ENCODE measurements around the gene PCSK1N.

Gene PCSK1N

DNA sequence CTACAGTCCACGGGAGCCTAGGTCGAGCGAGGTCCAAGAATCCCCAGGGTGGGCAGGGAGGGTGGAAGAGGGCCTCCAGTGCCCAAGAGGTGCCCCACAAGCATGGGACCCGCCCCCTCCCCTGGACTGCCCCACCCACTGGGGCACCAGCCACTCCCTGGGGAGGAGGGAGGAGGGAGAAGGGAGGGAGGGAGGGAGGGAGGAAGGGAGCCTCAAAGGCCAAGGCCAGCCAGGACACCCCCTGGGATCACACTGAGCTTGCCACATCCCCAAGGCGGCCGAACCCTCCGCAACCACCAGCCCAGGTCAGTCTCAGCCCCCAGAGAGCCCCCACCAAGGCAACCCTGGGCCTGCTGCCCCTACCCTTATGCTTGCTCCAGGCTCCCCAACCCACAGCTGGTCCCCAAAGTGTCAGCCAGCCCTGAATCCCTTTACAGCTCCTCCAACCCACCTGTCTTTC lies 49.0 kb downstream of the PCSK1N start, which contains the start of gene GATA1:
GATA1 (plus strand) TSS at position 250 of the 460 bp plus-strand sequence. CDS start 4,520 bp downstream, outside the sequence.
- no peak for TF ChIP-seq CREB1 (IDR thresholded peaks at IDR 0.05; ENCODE audit: low read depth)
- no peak for TF ChIP-seq NFIC (IDR thresholded peaks at IDR 0.05)
- TF ChIP-seq TAF1 (IDR thresholded peaks at IDR 0.05; ENCODE audit: low read depth) = no peak
- TF ChIP-seq EP300 (IDR thresholded peaks at IDR 0.05; ENCODE audit: borderline replicate concordance) = no peak
- TF ChIP-seq, protein P1, sequence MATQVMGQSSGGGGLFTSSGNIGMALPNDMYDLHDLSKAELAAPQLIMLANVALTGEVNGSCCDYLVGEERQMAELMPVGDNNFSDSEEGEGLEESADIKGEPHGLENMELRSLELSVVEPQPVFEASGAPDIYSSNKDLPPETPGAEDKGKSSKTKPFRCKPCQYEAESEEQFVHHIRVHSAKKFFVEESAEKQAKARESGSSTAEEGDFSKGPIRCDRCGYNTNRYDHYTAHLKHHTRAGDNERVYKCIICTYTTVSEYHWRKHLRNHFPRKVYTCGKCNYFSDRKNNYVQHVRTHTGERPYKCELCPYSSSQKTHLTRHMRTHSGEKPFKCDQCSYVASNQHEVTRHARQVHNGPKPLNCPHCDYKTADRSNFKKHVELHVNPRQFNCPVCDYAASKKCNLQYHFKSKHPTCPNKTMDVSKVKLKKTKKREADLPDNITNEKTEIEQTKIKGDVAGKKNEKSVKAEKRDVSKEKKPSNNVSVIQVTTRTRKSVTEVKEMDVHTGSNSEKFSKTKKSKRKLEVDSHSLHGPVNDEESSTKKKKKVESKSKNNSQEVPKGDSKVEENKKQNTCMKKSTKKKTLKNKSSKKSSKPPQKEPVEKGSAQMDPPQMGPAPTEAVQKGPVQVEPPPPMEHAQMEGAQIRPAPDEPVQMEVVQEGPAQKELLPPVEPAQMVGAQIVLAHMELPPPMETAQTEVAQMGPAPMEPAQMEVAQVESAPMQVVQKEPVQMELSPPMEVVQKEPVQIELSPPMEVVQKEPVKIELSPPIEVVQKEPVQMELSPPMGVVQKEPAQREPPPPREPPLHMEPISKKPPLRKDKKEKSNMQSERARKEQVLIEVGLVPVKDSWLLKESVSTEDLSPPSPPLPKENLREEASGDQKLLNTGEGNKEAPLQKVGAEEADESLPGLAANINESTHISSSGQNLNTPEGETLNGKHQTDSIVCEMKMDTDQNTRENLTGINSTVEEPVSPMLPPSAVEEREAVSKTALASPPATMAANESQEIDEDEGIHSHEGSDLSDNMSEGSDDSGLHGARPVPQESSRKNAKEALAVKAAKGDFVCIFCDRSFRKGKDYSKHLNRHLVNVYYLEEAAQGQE (IDR thresholded peaks at IDR 0.05; ENCODE audit: low read depth) = no peak

DNA sequence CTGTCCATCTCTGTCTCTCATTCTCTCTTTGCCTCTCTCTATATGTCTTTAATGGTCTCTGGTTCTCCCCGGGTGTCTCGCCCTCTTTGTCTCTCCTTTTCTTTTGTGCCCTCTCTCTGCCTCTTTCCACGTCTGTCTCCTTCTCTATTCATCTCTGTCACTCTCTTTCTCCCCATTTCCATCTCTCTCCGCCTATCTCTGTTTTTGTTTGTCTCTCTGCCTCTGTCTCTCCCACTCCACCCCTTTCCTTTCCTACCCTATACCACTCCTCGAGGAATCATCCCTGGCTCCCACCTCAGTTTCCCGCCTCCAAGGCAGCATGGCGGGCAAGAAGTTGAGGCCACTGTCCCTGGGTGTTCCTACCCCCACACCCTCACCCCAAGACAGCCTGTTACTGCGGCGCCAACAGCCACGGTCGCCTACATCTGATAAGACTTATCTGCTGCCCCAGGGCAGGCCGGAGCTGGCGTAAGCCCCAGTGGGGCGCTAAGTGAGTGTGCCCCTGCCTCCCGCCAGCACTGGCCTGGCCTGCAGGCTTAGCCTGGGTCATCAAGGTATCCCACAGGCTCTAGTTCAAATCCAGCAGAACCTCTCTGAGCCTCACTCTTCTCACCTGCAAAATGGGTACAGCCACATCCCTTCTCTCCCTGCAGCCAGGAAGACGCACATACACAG lies 49.7 kb downstream of the PCSK1N start:
- no peak for TF ChIP-seq EGR1 (IDR thresholded peaks at IDR 0.05)
- TF ChIP-seq RAD21 (IDR thresholded peaks at IDR 0.05; ENCODE audit: low read depth) = no peak
- no peak for TF ChIP-seq CREB1 (IDR thresholded peaks at IDR 0.05; ENCODE audit: low read depth)
- no peak for TF ChIP-seq CEBPB (IDR thresholded peaks at IDR 0.05)
- TF ChIP-seq, protein P2, sequence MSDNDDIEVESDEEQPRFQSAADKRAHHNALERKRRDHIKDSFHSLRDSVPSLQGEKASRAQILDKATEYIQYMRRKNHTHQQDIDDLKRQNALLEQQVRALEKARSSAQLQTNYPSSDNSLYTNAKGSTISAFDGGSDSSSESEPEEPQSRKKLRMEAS (IDR thresholded peaks at IDR 0.05) = no peak
- no peak for TF ChIP-seq TEAD4 (IDR thresholded peaks at IDR 0.05)
- no peak for TF ChIP-seq FOXM1 (IDR thresholded peaks at IDR 0.05; ENCODE audit: borderline replicate concordance, low read depth)
- no peak for TF ChIP-seq ZBTB7A (IDR thresholded peaks at IDR 0.05; ENCODE audit: low read depth)
- TF ChIP-seq NFIC (IDR thresholded peaks at IDR 0.05) = no peak
- TF ChIP-seq, protein P1 (IDR thresholded peaks at IDR 0.05; ENCODE audit: low read depth) = no peak
- no peak for TF ChIP-seq TCF12 (IDR thresholded peaks at IDR 0.05; ENCODE audit: low read depth)
- TF ChIP-seq YY1 (IDR thresholded peaks at IDR 0.05; ENCODE audit: low read depth) = no peak

DNA sequence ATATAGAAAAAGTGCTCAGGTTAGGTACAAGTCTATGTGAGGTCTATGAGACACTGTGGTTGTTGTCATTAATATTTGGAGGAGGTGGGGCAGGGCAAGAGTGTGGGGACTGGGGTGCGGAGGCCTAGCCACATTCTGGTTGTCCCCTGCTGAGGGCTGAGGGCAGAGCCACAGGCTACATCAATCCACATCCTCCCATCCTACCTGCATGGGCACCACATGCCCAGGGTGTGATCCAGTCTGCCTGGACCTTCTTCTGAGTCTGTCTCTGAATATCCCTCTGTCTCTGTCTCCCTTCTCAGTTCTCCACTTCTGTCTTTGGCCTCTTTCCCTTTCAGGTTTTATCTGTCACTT lies 50.2 kb downstream of the PCSK1N start:
- TF ChIP-seq EP300 (IDR thresholded peaks at IDR 0.05; ENCODE audit: borderline replicate concordance) (no peak), NFIC (IDR thresholded peaks at IDR 0.05) (no peak), TAF1 (IDR thresholded peaks at IDR 0.05; ENCODE audit: low read depth) (no peak), TEAD4 (IDR thresholded peaks at IDR 0.05) (no peak), ZBTB7A (IDR thresholded peaks at IDR 0.05; ENCODE audit: low read depth) (no peak), FOXM1 (IDR thresholded peaks at IDR 0.05; ENCODE audit: borderline replicate concordance, low read depth) (no peak), EGR1 (IDR thresholded peaks at IDR 0.05) (no peak), CREB1 (IDR thresholded peaks at IDR 0.05; ENCODE audit: low read depth) (no peak), CEBPB (IDR thresholded peaks at IDR 0.05) (no peak)
- TF ChIP-seq, protein P1 (IDR thresholded peaks at IDR 0.05; ENCODE audit: low read depth) = no peak

DNA sequence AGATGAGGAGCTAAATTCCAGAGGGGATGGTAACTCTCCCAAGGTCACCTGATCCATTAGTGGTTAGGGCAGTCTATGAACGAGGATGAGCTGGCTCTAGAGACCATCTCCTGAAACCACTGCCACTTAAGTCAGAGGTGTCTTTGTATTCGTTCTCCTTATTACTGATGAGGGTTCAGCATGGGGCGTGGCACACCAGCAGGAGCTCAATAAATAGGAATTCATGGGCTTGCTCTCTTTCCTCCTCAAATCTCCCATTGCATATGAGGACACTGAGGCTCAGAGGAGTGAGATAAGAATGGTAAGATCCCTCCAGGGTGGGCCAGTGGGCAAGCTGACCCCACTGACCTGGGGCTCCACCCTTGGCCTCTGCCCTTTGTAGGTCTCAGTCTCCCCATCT lies 50.7 kb downstream of the PCSK1N start:
- TF ChIP-seq, protein P1 (IDR thresholded peaks at IDR 0.05; ENCODE audit: low read depth) = no peak
- TF ChIP-seq TEAD4 (IDR thresholded peaks at IDR 0.05) (no peak), EGR1 (IDR thresholded peaks at IDR 0.05) (no peak), CEBPB (IDR thresholded peaks at IDR 0.05) (no peak), RAD21 (IDR thresholded peaks at IDR 0.05; ENCODE audit: low read depth) (no peak), CREB1 (IDR thresholded peaks at IDR 0.05; ENCODE audit: low read depth) (no peak), YY1 (IDR thresholded peaks at IDR 0.05; ENCODE audit: low read depth) (no peak), TCF12 (IDR thresholded peaks at IDR 0.05; ENCODE audit: low read depth) (no peak), TAF1 (IDR thresholded peaks at IDR 0.05; ENCODE audit: low read depth) (no peak), ZBTB7A (IDR thresholded peaks at IDR 0.05; ENCODE audit: low read depth) (no peak), FOXM1 (IDR thresholded peaks at IDR 0.05; ENCODE audit: borderline replicate concordance, low read depth) (no peak), NFIC (IDR thresholded peaks at IDR 0.05) (no peak), EP300 (IDR thresholded peaks at IDR 0.05; ENCODE audit: borderline replicate concordance) (no peak)
- TF ChIP-seq, protein P3, sequence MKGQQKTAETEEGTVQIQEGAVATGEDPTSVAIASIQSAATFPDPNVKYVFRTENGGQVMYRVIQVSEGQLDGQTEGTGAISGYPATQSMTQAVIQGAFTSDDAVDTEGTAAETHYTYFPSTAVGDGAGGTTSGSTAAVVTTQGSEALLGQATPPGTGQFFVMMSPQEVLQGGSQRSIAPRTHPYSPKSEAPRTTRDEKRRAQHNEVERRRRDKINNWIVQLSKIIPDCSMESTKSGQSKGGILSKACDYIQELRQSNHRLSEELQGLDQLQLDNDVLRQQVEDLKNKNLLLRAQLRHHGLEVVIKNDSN (IDR thresholded peaks at IDR 0.05) = no peak
- TF ChIP-seq, protein P2 (IDR thresholded peaks at IDR 0.05) = no peak

Data from Ishikawa (cell line).